Stimulated activated naive B cell treated with anti-CD40 and anti-IgM and Interleukin-4, amounts not matched to agents 10 μg/mL and 1 μg/mL and 100 μg/mL, for 72 hours (primary cell): ENCODE measurements around the gene EML5.
"Not testable (repeated sequence)": the region's sequence is repeated elsewhere in the genome, so short reads cannot be mapped to it uniquely, and the experiment has no call there.

Experiments used
- ATAC-seq, 2 donors: fragments of 150-1000 bp; cut with Tn5 transposase; replicated peaks; 2 replicates each; pipeline ENCODE4 v1.10.0; 2021; ENCODE audit warnings: moderate library complexity in 1 of 2
- DNase-seq: peaks from one replicate; pipeline ENCODE4 v3.0.0; 2021
- H3K27ac Mint-ChIP-seq: one replicate; pipeline ENCODE4 v1.8.0; 2022; ENCODE audit warnings: mild to moderate bottlenecking, mixed read lengths
- H3K27me3 Mint-ChIP-seq, 2 donors: one replicate each; pipeline ENCODE4 v1.8.0; 2022; ENCODE audit warnings: mixed read lengths in 2 of 2
- H3K36me3 Mint-ChIP-seq, 2 donors: one replicate each; pipeline ENCODE4 v1.8.0; 2022; ENCODE audit warnings: mixed read lengths in 2 of 2, mild to moderate bottlenecking in 1 of 2
- H3K4me1 Mint-ChIP-seq, 2 donors: one replicate each; pipeline ENCODE4 v1.8.0; 2022; ENCODE audit warnings: mixed read lengths in 2 of 2, mild to moderate bottlenecking in 1 of 2
- H3K4me3 Mint-ChIP-seq, 2 donors: one replicate each; pipeline ENCODE4 v1.8.0; 2022; ENCODE audit warnings: mild to moderate bottlenecking in 2 of 2, mixed read lengths in 2 of 2, moderate library complexity in 1 of 2
- H3K9me3 Mint-ChIP-seq, 2 donors: one replicate each; pipeline ENCODE4 v1.8.0; 2022; ENCODE audit warnings: mixed read lengths in 2 of 2, mild to moderate bottlenecking in 1 of 2

Gene EML5

DNA sequence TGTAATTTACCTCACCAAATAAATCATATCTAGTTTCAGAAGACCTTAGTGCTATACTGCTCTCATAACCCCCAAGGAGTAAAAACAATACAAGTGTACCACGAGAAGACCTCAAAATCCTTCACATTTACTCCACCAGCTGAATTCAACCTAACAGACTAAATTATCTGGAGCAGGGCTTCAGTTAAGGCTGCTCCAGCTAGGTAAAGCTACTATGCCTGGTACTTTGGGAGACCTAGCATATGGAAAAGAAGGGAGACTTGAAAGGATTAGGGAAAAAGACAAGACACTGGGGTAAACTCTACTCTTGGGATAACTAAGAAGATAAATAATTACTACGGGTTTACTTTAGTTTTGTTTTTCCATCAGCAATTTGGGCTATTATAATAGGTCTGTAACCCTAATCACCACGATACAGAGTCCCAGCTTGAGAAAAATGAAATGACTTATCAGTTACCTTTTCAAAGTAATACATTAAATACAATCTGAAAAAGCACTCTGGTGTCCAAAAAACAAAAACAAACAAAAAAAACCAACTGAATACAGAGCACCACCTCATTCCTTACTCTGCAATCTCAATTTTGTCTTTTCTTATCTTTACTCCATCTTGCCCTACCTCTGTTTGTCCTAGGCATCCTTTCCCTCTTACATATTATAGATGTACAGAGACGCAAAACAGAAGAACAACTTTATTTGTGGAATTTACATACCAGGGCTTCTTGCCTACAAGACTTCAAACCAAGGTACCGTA lies 2.1 kb downstream of the EML5 start:
- DNase-seq (no peak), ATAC-seq (no peak)
- Mint-ChIP-seq H3K27ac (no peak overlapping the region), H3K4me3 (peak overlapping the region; percentile 48 to 90), H3K27me3 (peaks cover 4 to 8% of the 10 kb centered on the region in 2 donors), H3K4me1 (peaks cover 13 to 25% of the 10 kb centered on the region in 2 donors), H3K36me3 (peaks cover 7 to 10% of the 10 kb centered on the region in 2 donors), H3K9me3 (peaks cover 7 to 10% of the 10 kb centered on the region in 2 donors)

DNA sequence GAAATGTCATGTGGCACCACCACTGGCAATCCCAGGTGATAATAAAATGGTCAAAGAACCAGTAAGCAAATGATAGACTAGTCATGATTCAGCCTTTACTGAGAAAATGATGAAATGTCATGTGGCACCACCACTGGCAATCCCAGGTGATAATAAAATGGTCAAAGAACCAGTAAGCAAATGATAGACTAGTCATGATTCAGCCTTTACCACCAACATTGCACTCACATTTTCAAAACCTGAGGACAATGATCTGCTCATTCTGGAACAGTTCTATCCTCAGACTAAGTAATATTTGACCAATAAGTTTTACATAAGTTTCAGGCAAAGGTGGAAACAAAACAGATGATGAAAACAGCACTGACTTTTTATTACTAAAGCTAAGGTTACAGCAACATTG lies 3.2 kb downstream of the EML5 start:
- Mint-ChIP-seq H3K4me1 (peaks cover 15 to 25% of the 10 kb centered on the region in 2 donors), H3K9me3 (peaks cover 12 to 19% of the 10 kb centered on the region in 2 donors), H3K27me3 (peaks cover 12 to 13% of the 10 kb centered on the region in 2 donors), H3K36me3 (peaks cover 10 to 18% of the 10 kb centered on the region in 2 donors)
- H3K27ac Mint-ChIP-seq, H3K4me3 Mint-ChIP-seq, ATAC-seq, DNase-seq: not testable (repeated sequence)

DNA sequence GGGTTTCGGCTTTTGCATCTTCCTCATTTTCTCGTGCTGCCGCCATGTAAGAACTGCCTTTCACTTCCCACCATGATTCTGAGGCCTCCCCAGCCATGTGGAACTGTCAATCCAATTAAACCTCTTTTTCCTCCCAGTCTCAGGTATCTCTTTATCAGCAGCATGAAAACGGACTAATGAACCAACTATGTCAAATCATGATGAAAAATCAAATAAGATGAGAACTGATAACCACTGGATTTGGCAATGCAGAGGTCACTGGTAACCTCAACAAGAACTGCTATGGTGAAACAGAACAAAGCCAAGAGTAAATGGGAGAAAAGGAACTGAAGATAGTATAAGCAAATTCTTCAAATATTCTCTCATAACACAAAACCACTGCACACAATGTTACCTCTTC lies 6.0 kb downstream of the EML5 start:
- H3K27ac Mint-ChIP-seq: peak overlapping the region; percentile 51
- H3K4me1 Mint-ChIP-seq: peaks cover 16 to 22% of the 10 kb centered on the region in 2 donors
- ATAC-seq: no peak
- peaks cover 17 to 20% of the 10 kb centered on the region in 2 donors for H3K27me3 Mint-ChIP-seq
- H3K4me3 Mint-ChIP-seq: no peak overlapping the region
- H3K9me3 Mint-ChIP-seq: peaks cover 30 to 43% of the 10 kb centered on the region in 2 donors
- DNase-seq: no peak
- peaks cover 20 to 39% of the 10 kb centered on the region in 2 donors for H3K36me3 Mint-ChIP-seq

DNA sequence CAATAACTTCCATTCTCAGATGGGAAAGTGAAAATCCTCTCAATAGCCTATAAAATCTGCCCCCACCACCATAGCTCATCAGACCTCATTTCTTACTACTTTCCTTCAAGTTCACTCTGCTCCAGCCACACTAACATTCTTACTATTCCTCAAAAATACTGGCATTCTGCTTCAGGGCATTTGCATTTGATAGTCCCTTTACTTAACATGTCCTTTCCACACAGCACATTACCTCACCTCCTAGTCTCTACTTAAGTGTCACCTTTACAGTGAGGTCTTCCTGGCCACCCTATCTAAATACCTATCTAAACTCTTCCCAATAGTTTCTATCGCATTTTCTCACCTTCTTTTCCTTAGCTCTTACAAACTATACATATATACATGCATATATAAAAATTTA lies 6.8 kb downstream of the EML5 start:
- Mint-ChIP-seq H3K27ac (no peak overlapping the region), H3K4me3 (no peak overlapping the region), H3K9me3 (peaks cover 32 to 46% of the 10 kb centered on the region in 2 donors), H3K36me3 (peaks cover 22 to 44% of the 10 kb centered on the region in 2 donors), H3K4me1 (peaks cover 13 to 14% of the 10 kb centered on the region in 2 donors), H3K27me3 (peaks cover 15 to 20% of the 10 kb centered on the region in 2 donors)
- no peak for DNase-seq
- ATAC-seq: no peak

DNA sequence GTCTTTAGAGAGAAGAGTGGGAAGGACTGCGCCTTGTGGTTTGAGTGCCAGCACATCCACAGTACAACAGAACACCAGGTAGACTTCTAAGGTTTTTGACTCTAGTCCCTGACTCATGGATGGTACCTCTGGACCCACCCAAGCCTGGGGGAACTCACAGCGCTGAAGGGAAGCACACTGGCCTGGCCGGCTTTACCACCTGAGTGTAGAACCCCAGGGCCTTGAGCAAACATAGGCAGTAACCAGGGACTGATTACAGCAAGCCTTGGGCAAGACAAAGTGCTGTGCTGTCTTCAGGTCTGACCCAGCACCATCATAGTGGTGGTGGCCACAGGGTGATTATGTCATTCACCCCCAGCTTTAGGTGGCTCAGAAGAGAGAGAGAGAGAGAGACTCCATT lies 17.2 kb downstream of the EML5 start:
- peaks cover 0 to 4% of the 10 kb centered on the region in 2 donors for H3K4me1 Mint-ChIP-seq
- DNase-seq: no peak
- ATAC-seq: no peak
- H3K27ac Mint-ChIP-seq: no peak overlapping the region
- H3K4me3 Mint-ChIP-seq: no peak overlapping the region
- peaks cover 7 to 16% of the 10 kb centered on the region in 2 donors for H3K36me3 Mint-ChIP-seq
- no peaks in the 10 kb centered on the region for H3K9me3 Mint-ChIP-seq
- H3K27me3 Mint-ChIP-seq: peaks cover 11 to 14% of the 10 kb centered on the region in 2 donors

DNA sequence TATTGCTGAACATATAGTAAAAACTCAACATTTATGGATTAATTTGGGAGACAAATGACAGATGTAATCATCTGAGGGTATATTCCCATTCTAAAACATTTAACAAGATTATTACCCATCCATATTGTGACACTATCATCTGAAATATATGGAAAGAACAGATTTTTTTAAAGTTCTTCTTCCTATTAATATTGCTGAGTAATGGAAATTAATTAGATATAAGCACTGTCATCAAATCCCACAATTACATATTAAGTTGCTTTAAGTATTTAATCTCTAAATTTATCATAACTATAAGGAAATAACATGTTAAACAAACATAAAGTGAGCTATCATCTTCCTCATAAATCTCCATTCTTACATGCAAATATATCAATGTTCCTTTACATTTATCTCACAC lies 22.0 kb downstream of the EML5 start:
- no peak overlapping the region for H3K27ac Mint-ChIP-seq
- H3K27me3 Mint-ChIP-seq: peaks cover 0 to 3% of the 10 kb centered on the region in 2 donors
- H3K4me1 Mint-ChIP-seq: no peaks in the 10 kb centered on the region
- ATAC-seq: no peak
- DNase-seq: no peak
- peaks cover 11 to 23% of the 10 kb centered on the region in 2 donors for H3K36me3 Mint-ChIP-seq
- peaks cover 0 to 8% of the 10 kb centered on the region in 2 donors for H3K9me3 Mint-ChIP-seq
- H3K4me3 Mint-ChIP-seq: no peak overlapping the region

DNA sequence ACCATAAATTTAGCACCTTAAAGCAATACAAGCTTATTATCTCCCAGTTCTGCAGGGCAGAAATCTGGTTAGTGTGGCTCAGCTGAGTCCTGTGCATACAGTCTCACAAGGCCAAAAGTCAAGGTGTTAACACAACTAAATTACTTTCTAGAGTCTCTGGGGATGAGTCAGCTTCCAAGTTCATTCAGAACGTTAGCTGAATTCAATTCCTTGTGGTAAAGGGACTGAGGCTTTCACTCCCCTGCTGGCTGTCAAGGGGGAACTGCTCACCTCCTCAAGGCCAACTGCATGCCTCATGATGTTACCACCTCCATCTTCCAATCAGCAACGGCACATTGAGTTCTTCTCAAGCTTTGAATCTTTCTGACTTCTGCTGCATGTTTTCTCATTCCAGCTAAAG lies 27.6 kb downstream of the EML5 start:
- peaks cover 0 to 1% of the 10 kb centered on the region in 2 donors for H3K4me1 Mint-ChIP-seq
- no peak overlapping the region for H3K4me3 Mint-ChIP-seq
- H3K9me3 Mint-ChIP-seq: peaks cover 4 to 21% of the 10 kb centered on the region in 2 donors
- DNase-seq (no peak), ATAC-seq (no peak)
- no peaks in the 10 kb centered on the region for H3K27me3 Mint-ChIP-seq
- peaks cover 13 to 32% of the 10 kb centered on the region in 2 donors for H3K36me3 Mint-ChIP-seq
- H3K27ac Mint-ChIP-seq: no peak overlapping the region

DNA sequence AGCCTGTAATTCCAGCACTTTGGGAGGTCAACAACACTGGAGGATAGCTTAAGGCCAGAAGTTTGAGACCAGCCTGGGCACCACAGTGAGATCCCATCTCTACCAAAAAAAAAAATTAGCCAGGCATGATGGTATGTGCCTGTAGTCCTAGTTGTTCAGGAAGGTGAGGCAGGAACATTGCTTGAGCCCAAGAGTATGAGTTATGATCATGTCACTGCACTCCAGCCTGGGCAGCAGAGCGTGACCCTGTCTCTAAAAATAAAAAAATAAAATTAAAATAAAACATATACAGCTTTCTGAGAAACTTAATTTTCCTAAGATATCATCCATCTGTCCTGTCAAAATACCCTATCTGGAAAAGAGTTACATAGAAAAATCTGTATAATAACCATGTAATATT lies 38.9 kb downstream of the EML5 start:
- no peak overlapping the region for H3K4me3 Mint-ChIP-seq
- peaks cover 0 to 5% of the 10 kb centered on the region in 2 donors for H3K27me3 Mint-ChIP-seq
- H3K36me3 Mint-ChIP-seq: peaks cover 0 to 8% of the 10 kb centered on the region in 2 donors
- peaks cover 0 to 3% of the 10 kb centered on the region in 2 donors for H3K9me3 Mint-ChIP-seq
- ATAC-seq: no peak
- no peak for DNase-seq
- no peaks in the 10 kb centered on the region for H3K4me1 Mint-ChIP-seq
- H3K27ac Mint-ChIP-seq: no peak overlapping the region

DNA sequence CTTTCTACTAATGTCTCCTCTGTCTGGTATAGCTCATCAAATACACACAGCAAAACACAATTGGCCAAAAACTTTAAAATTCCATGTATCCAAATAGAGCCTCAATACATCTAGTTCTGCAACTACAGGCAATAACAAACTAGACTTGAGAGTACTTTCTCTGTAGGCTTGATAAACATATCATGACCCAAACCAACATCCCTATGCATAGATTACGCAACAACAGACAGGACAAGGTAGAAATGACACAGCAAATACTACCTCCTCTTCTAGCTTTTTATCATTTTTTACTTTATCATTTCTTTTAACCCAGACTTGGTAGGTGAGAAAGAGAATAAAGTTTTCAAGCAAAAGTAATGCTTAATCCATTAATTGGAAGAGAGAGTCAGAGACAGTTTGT lies 41.8 kb downstream of the EML5 start:
- no peak overlapping the region for H3K4me3 Mint-ChIP-seq
- no peak overlapping the region for H3K27ac Mint-ChIP-seq
- no peak for ATAC-seq
- H3K4me1 Mint-ChIP-seq: no peaks in the 10 kb centered on the region
- peaks cover 0 to 11% of the 10 kb centered on the region in 2 donors for H3K36me3 Mint-ChIP-seq
- peaks cover 0 to 4% of the 10 kb centered on the region in 2 donors for H3K27me3 Mint-ChIP-seq
- H3K9me3 Mint-ChIP-seq: peaks cover 0 to under 1% of the 10 kb centered on the region in 2 donors
- DNase-seq: no peak

DNA sequence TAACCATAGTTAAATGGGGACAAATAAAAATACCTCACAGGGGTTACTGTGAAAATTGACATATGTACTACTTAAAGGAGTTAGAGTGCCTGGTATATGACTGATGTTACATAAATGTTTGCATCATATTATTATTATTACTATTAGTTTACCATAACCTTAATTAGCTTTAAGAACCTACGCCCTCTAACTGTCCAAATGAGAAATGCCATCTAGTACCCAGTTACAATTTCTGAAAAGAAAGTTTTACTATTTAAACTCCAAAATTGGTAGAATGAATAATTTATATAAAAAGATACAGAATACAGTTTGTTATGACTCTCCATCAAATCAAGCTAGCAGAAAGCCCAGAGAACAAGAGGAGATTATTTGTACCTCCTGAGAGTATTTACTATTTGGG lies 42.3 kb downstream of the EML5 start:
- no peak overlapping the region for H3K4me3 Mint-ChIP-seq
- no peaks in the 10 kb centered on the region for H3K27me3 Mint-ChIP-seq
- H3K9me3 Mint-ChIP-seq: no peaks in the 10 kb centered on the region
- H3K36me3 Mint-ChIP-seq: peaks cover 0 to 12% of the 10 kb centered on the region in 2 donors
- H3K4me1 Mint-ChIP-seq: no peaks in the 10 kb centered on the region
- DNase-seq: no peak
- no peak overlapping the region for H3K27ac Mint-ChIP-seq
- ATAC-seq: no peak

DNA sequence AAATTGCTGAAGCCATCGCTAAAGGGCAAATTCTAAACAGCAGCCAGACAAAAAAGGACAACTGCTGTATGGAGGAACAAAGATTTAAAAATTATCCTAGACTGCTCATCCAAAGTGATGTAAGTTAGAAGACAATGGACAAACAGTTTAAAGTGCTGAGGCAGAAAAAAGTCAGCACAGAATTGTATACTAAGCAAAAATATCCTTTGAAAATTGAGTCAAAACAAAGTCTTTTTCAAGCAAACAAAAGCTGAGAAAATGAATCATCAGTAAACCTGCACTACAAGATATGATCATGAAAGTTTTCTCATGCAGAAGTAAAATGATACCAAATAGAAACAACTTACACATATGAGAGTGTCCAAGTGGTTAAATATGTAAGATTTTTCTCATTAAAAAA lies 43.6 kb downstream of the EML5 start:
- ATAC-seq: no peak
- peaks cover 0 to 12% of the 10 kb centered on the region in 2 donors for H3K36me3 Mint-ChIP-seq

DNA sequence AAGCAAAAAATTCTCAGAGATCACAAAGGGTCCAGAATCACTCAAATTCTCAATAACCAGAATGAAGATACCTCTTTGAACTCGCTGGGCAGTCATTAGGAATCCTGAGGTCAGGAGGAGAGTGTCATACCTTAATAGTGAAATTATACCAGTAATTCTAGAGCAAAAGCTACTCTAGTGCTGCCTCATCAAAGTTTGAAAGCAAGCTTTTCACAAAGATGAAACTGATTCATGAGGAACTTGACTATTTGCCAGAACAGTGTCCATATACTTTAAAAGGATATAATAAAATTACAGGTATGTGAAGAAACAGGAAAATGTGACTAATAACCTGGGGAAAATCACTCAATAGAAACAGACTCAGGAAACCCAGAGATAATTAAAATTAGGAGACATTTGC lies 44.5 kb downstream of the EML5 start:
- H3K4me3 Mint-ChIP-seq: no peak overlapping the region
- no peaks in the 10 kb centered on the region for H3K9me3 Mint-ChIP-seq
- no peaks in the 10 kb centered on the region for H3K4me1 Mint-ChIP-seq
- H3K36me3 Mint-ChIP-seq: peaks cover 0 to 12% of the 10 kb centered on the region in 2 donors
- ATAC-seq: no peak
- H3K27ac Mint-ChIP-seq: no peak overlapping the region
- H3K27me3 Mint-ChIP-seq: no peaks in the 10 kb centered on the region
- DNase-seq: no peak

More for the DNA sequence above, 43.6 kb downstream of the EML5 start:
- H3K4me3 Mint-ChIP-seq: no peak overlapping the region
- no peak for DNase-seq
- H3K9me3 Mint-ChIP-seq: no peaks in the 10 kb centered on the region
- H3K27ac Mint-ChIP-seq: no peak overlapping the region
- no peaks in the 10 kb centered on the region for H3K4me1 Mint-ChIP-seq
- no peaks in the 10 kb centered on the region for H3K27me3 Mint-ChIP-seq

DNA sequence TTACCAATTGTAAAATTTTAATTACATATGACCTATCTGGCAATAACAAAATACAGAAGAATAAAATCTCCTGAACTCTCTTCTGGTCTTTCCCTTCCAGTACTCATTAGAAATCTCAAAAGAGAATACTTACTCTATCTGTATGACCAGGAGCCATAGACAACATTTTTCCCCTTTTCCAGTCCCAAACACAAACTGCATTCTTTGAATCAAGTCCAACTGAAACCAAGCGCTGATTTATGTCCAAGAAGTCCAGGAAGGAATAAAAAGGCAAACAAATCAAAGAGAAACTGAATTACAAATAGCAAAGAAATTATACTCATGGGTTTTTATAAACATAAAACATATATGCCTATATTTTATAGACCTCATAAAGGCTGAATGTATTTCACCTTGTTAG lies 46.7 kb downstream of the EML5 start:
- ATAC-seq: no peak
- Mint-ChIP-seq H3K27ac (no peak overlapping the region), H3K27me3 (no peaks in the 10 kb centered on the region), H3K4me1 (no peaks in the 10 kb centered on the region), H3K36me3 (peaks cover 0 to 4% of the 10 kb centered on the region in 2 donors), H3K4me3 (no peak overlapping the region), H3K9me3 (no peaks in the 10 kb centered on the region)
- DNase-seq: no peak

DNA sequence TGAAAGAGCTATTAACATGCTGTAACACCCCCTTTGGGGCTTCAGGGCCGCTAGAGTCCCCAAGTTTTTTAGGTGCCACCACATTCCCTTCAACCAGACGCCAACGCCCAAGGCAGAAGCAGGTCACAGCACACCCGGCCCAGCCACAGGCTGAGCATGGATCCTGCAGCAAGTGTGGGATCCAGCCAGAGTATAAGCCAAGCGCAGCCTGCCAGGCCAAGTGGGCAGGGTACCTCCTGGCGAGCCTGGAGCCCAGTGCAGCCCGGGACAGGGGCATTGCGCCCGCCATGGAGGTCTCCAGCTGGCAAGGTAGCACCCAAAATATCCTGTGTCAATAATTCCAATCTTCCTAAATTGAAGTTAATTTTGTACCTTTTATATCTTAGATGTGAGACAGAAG lies 55.5 kb downstream of the EML5 start:
- no peaks in the 10 kb centered on the region for H3K4me1 Mint-ChIP-seq

DNA sequence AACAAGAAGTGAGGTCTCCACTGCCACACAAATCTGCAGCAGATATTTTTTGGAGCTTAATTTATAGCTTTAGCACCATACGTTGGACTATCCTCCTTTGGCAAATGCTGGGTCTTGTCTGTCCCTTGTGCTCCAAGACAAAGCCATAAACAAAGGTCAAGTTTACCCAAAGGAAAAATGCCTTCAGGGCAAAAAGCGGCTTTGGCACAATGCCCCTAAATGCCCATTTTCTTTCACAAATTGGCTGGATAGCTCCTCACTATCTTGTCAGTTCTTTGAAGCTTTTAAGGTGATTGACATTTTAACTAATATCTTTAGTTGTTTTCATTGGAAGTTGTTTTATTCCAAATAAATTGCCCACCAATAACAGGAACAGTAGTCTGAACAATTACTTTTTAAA lies 59.6 kb downstream of the EML5 start:
- H3K4me1 Mint-ChIP-seq: no peaks in the 10 kb centered on the region
- no peaks in the 10 kb centered on the region for H3K9me3 Mint-ChIP-seq
- H3K27me3 Mint-ChIP-seq: no peaks in the 10 kb centered on the region
- DNase-seq (no peak), ATAC-seq (no peak)
- H3K4me3 Mint-ChIP-seq: no peak overlapping the region
- H3K27ac Mint-ChIP-seq: no peak overlapping the region
- peaks cover 5 to 26% of the 10 kb centered on the region in 2 donors for H3K36me3 Mint-ChIP-seq

More for the DNA sequence above, 55.5 kb downstream of the EML5 start:
- Mint-ChIP-seq H3K36me3 (peaks cover 5 to 25% of the 10 kb centered on the region in 2 donors), H3K27me3 (no peaks in the 10 kb centered on the region), H3K27ac (no peak overlapping the region), H3K4me3 (no peak overlapping the region), H3K9me3 (no peaks in the 10 kb centered on the region)
- DNase-seq (no peak), ATAC-seq (no peak)
